CMK (cell line): ENCODE data around the gene RANBP3.
"Not testable (repeated sequence)": the region's sequence is repeated elsewhere in the genome, so short reads cannot be mapped to it uniquely, and the experiment has no call there.

Experiments used
- DNase-seq: peaks from one replicate; pipeline ENCODE4 v3.0.0-alpha.2; 2010; ENCODE audit warnings: low read depth

Gene RANBP3

GRCh38 chr19:6007866-6008265 is 29.9 kb upstream of the RANBP3 start:
- DNase-seq = no peak

- no peak for DNase-seq
These were observed 29.0 kb upstream of the RANBP3 start for GRCh38 chr19:6006896-6007295.

- DNase-seq = not testable (repeated sequence)
These were observed 28.1 kb upstream of the RANBP3 start for GRCh38 chr19:6006070-6006446.

GRCh38 chr19:6005321-6006069 is 27.6 kb upstream of the RANBP3 start:
- no peak for DNase-seq

- DNase-seq = no peak
These were observed 26.0 kb upstream of the RANBP3 start for GRCh38 chr19:6003976-6004375.

GRCh38 chr19:6002591-6002990 is 24.7 kb upstream of the RANBP3 start:
- DNase-seq = no peak

GRCh38 chr19:6000228-6000847 is 22.4 kb upstream of the RANBP3 start:
- no peak for DNase-seq

- DNase-seq = no peak
These were observed 21.8 kb upstream of the RANBP3 start for GRCh38 chr19:5999693-6000092.

GRCh38 chr19:5997371-5997770 is 19.4 kb upstream of the RANBP3 start:
- no peak for DNase-seq

GRCh38 chr19:5996623-5997320 is 18.8 kb upstream of the RANBP3 start:
- no peak for DNase-seq

GRCh38 chr19:5996102-5996501 is 18.2 kb upstream of the RANBP3 start:
- DNase-seq = no peak

GRCh38 chr19:5995606-5996005 is 17.7 kb upstream of the RANBP3 start:
- DNase-seq = no peak

GRCh38 chr19:5994405-5995165 is 16.6 kb upstream of the RANBP3 start:
- DNase-seq = no peak

GRCh38 chr19:5993648-5994358 is 15.9 kb upstream of the RANBP3 start:
- DNase-seq = no peak

- no peak for DNase-seq
These were observed 15.3 kb upstream of the RANBP3 start for GRCh38 chr19:5993201-5993600.

- no peak for DNase-seq
These were observed 14.8 kb upstream of the RANBP3 start for GRCh38 chr19:5992756-5993155.

GRCh38 chr19:5991244-5991838 is 13.4 kb upstream of the RANBP3 start:
- no peak for DNase-seq

GRCh38 chr19:5990289-5990797 is 12.4 kb upstream of the RANBP3 start:
- DNase-seq = no peak

GRCh38 chr19:5989388-5990074 is 11.6 kb upstream of the RANBP3 start:
- no peak for DNase-seq

GRCh38 chr19:5988517-5989387 is 10.8 kb upstream of the RANBP3 start:
- no peak for DNase-seq
